Activated CD4-positive, alpha-beta T cell treated with anti-CD3 and anti-CD28 coated beads, Interleukin-10, Interleukin-2, amounts not matched to agents 100 ng/mL and 50 ng/mL, durations not matched to agents 16 hours and 8 hours (primary cell): ENCODE data around the gene USP17L21.
"Not testable (repeated sequence)": the region's sequence is repeated elsewhere in the genome, so short reads cannot be mapped to it uniquely, and the experiment has no call there.

Source experiments
- DNase-seq: peaks from one replicate; pipeline ENCODE4 v3.0.0-alpha.2; 2020

Gene USP17L21

GRCh38 chr4:9262572-9262971 is at the start of gene USP17L21:
Gene USP17L21 (plus strand): TSS chr4:9262872. CDS start chr4:9262872, 0 bp downstream.
- DNase-seq: not testable (repeated sequence)

- DNase-seq: not testable (repeated sequence)
These were observed 48.0 kb upstream of the USP17L21 start for GRCh38 chr4:9214701-9215100.

GRCh38 chr4:9215105-9215504 is 47.6 kb upstream of the USP17L21 start, which contains the start of gene USP17L11:
Gene USP17L11 (plus strand): TSS chr4:9215405. CDS start chr4:9215405, 0 bp downstream.
- DNase-seq: not testable (repeated sequence)

- not testable (repeated sequence) for DNase-seq
These were observed 42.8 kb upstream of the USP17L21 start, which contains the start of gene USP17L12 for GRCh38 chr4:9219852-9220251. Gene USP17L12 (plus strand): TSS chr4:9220152. CDS start chr4:9220152, 0 bp downstream.

- DNase-seq: not testable (repeated sequence)
These were observed 38.1 kb upstream of the USP17L21 start, which contains the start of gene USP17L13 for GRCh38 chr4:9224596-9224995. Gene USP17L13 (plus strand): TSS chr4:9224896. CDS start chr4:9224896, 0 bp downstream.

GRCh38 chr4:9230249-9230648 is 32.4 kb upstream of the USP17L21 start:
- DNase-seq: not testable (repeated sequence)

GRCh38 chr4:9234085-9234484 is 28.6 kb upstream of the USP17L21 start, which contains the start of gene USP17L15:
Gene USP17L15 (plus strand): TSS chr4:9234385. CDS start chr4:9234385, 0 bp downstream.
- DNase-seq: not testable (repeated sequence)

- not testable (repeated sequence) for DNase-seq
These were observed 24.2 kb upstream of the USP17L21 start for GRCh38 chr4:9238461-9238860.

- not testable (repeated sequence) for DNase-seq
These were observed 19.1 kb upstream of the USP17L21 start, which contains the start of gene USP17L17 for GRCh38 chr4:9243579-9243978. Gene USP17L17 (plus strand): TSS chr4:9243879. CDS start chr4:9243879, 0 bp downstream.

GRCh38 chr4:9247953-9248680 is 14.6 kb upstream of the USP17L21 start, which contains the start of gene USP17L18:
Gene USP17L18 (plus strand): TSS chr4:9248630. CDS start chr4:9248630, 0 bp downstream.
- not testable (repeated sequence) for DNase-seq

- not testable (repeated sequence) for DNase-seq
These were observed 9.6 kb upstream of the USP17L21 start, which contains the start of gene USP17L19 for GRCh38 chr4:9253078-9253477. Gene USP17L19 (plus strand): TSS chr4:9253378. CDS start chr4:9253378, 0 bp downstream.

GRCh38 chr4:9257824-9258223 is 4.8 kb upstream of the USP17L21 start, which contains the start of gene USP17L20:
Gene USP17L20 (plus strand): TSS chr4:9258124. CDS start chr4:9258124, 0 bp downstream.
- not testable (repeated sequence) for DNase-seq

GRCh38 chr4:9267319-9267718 is 4.6 kb downstream of the USP17L21 start, which contains the start of gene USP17L22:
Gene USP17L22 (plus strand): TSS chr4:9267619. CDS start chr4:9267619, 0 bp downstream.
- DNase-seq: not testable (repeated sequence)

- DNase-seq: not testable (repeated sequence)
These were observed 9.0 kb downstream of the USP17L21 start for GRCh38 chr4:9271719-9272118.
